Right cardiac atrium (tissue), 5 donors: ENCODE results near the gene SAXO1. TPM values are rescaled to one million over a fixed set of nuclear protein-coding genes. Genes with fewer than 3 reads are reported as not detected.

ENCODE experiments used
- ATAC-seq, 2 donors: fragments of 200-7000 bp; cut with Tn5 transposase; one replicate each; pipeline versions ENCODE4 v1.8.0 to v1.9.1; 2020; ENCODE audit warnings: moderate library complexity in 2 of 2, mild to moderate bottlenecking in 1 of 2
- DNase-seq, 3 donors: peaks; one replicate each; pipeline ENCODE4 v3.0.0-alpha.2; 2020
- H3K27ac ChIP-seq: one replicate; pipeline ENCODE4 v1.5.1; 2013; ENCODE audit warnings: mild to moderate bottlenecking, low read length, control low read depth, moderate library complexity
- H3K27me3 ChIP-seq: one replicate; pipeline ENCODE4 v1.6.1; 2013; ENCODE audit not compliant: control insufficient read depth, insufficient read depth
- H3K4me1 ChIP-seq: one replicate; pipeline ENCODE4 v1.6.1; 2013; ENCODE audit warnings: low read length; ENCODE audit not compliant: control insufficient read depth, insufficient read depth
- H3K4me3 ChIP-seq: one replicate; pipeline ENCODE4 v1.5.1; 2013; ENCODE audit warnings: low read length, control low read depth
- H3K9me3 ChIP-seq: one replicate; pipeline ENCODE4 v1.6.1; 2013; ENCODE audit warnings: low read length; ENCODE audit not compliant: control insufficient read depth
- WGBS: extraction: QIAGEN DNeasy Blood & Tissue Kit; methylation state at CpG from one replicate; pipeline ENCODE4 v1.1.7; 2013; 5-methylcytosine and 5-hydroxymethylcytosine counted together
- intact Hi-C, 4 donors: fragments of 100-400 bp; cut with DNase I; formaldehyde crosslinking; loops; one replicate each; pipeline versions ENCODE4 v1.11.0 to v1.14.0; 2022 to 2023
- polyA plus RNA-seq: library from polyadenylated mRNA; stranded (reverse); fragments of 200-250 nt; gene quantifications from one replicate; pipeline ENCODE4 v1.2.3, GENCODE V29; 2013
- total RNA-seq, 4 donors: library from RNA; stranded (reverse); fragmentation: NEBNext Ultra II Directional; extraction: Animal tissue kit (Norgen Biotek cat#: 25700); gene quantifications; one replicate each; pipeline ENCODE4 v1.2.1, GENCODE V29; 2021
- donor health status: healthy with polysubstance abuse.
- donor health status: DM: no; HTN: yes; CAD: no.
- donor health status: DM: no; HTN: no; CAD: no.
- donor health status: DM: no; HTN: yes; CAD: no; lungs with severe emphysema.
- donor health status: DM: yes; HTN: yes; CAD: no.

SAXO1 gene
- total and polyA plus RNA-seq, 5 donors = not detected

DNA sequence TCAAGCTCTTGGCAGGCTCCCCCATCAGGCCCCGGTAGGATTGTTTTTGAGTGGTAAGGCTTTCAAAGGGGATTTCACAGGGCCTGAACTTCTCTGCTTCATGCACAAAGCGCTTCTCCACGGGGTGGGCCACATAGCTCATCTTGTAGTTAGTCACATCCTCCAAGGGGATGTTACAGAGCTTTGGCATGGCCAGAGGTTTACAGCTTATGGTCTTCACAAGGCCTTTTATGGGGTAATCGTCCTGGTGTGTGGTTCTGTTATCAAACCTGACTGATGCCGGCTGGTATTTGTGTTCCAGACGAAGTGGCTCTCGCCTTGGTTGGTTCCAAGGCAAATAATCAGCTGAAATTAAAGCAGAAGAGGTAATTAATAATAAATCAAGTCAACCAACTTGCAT is 104.3 kb downstream of the SAXO1 start:
- no peaks in the 10 kb centered on the region for H3K4me1 ChIP-seq
- H3K27ac ChIP-seq = no peak overlapping the region
- DNase-seq (no peak), ATAC-seq (no peak)
- WGBS = 81% methylated on average over 7 of the region's 7 CpGs
- H3K9me3 ChIP-seq = no peaks in the 10 kb centered on the region
- no peak overlapping the region for H3K4me3 ChIP-seq
- intact Hi-C loops = no loop called here
- no peaks in the 10 kb centered on the region for H3K27me3 ChIP-seq

DNA sequence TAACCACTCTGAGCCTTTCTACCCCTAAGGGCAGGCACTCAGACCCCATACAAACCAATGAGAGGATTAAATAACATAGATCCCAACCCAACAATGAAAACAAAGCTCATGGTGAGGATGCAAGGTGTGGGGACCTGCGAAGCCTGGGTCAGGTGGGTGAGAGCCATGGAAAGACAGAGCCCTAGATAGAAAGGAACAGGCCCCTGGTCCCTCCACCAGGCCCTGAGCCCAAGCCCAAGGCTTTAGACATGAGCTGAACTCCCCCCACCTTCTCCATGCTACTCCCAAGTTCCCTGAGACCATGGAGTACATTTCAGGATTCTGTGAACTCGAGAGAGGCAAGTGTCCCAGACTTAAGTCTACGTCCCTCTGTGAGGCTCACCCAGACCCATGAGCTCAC is 106.5 kb downstream of the SAXO1 start:
- H3K9me3 ChIP-seq = no peaks in the 10 kb centered on the region
- no peak overlapping the region for H3K4me3 ChIP-seq
- no peak overlapping the region for H3K27ac ChIP-seq
- DNase-seq = no peak
- H3K27me3 ChIP-seq = no peaks in the 10 kb centered on the region
- H3K4me1 ChIP-seq = peaks cover 3% of the 10 kb centered on the region
- ATAC-seq = no peak
- intact Hi-C loops = no loop called here
- WGBS = 90% methylated on average over 3 of the region's 3 CpGs

DNA sequence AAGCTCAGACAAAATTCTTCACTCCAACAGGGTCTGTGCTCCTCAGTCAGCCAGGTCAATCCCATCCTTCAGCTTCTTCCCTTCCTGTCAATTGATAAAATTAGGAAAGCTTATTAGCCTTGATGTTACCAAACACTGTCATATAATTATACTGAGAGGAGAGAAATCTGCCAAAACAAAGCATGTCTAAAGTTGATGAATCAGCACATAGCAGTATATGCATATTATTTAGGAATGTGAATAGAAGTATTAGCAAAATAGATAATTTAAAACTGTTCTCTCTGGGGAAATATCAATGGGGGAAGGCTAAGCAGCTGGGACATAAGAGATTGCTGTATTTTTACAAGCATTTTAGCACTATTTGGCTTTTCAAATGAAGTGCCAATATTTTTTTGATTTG is 107.1 kb downstream of the SAXO1 start:
- Histone ChIP-seq H3K27me3 (no peaks in the 10 kb centered on the region), H3K4me3 (no peak overlapping the region), H3K27ac (no peak overlapping the region), H3K4me1 (peaks cover 3% of the 10 kb centered on the region), H3K9me3 (no peaks in the 10 kb centered on the region)
- ATAC-seq = no peak
- intact Hi-C loops = no loop called here
- no peak for DNase-seq

DNA sequence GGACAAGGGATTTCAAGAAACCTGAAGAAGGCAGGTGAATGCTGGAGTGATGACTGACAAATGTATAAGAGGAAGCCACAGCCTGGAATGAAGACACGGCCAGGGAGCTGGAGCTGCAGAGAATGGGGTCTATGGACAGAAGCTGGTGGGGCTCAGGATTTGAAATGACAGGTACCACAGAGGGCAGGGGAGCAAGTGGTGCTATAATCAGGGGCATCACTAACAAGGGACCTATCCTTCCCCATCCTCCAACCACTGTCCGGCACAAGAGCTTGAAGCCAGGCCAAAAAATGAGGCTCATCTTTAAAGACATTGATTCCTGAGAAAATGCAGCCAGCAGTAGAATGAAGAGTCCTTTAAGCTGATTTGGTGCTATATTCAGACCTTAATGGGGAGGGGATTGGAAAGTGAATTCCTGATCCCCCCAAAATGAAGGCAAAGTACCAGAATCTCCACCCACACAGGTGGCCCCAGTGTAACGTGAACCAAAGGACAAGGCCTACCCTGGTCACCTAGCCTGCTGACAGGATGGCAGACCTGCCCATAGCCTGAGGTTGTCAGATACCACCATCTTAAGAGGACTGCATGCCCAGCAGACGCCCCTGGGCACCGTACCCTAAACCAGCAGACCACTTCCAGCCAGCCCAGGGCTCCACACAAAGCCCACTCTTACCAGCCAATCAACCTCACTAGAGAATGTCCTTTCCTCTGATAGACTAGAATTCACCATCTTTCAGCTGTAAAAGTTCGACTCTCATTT is 109.2 kb downstream of the SAXO1 start:
- no peak for ATAC-seq
- no peak for DNase-seq
- 92% methylated on average over 6 of the region's 6 CpGs for WGBS
- intact Hi-C loops = no loop called here
- no peak overlapping the region for H3K27ac ChIP-seq
- peaks cover 3% of the 10 kb centered on the region for H3K4me1 ChIP-seq
- H3K4me3 ChIP-seq = no peak overlapping the region
- no peaks in the 10 kb centered on the region for H3K9me3 ChIP-seq
- no peaks in the 10 kb centered on the region for H3K27me3 ChIP-seq

DNA sequence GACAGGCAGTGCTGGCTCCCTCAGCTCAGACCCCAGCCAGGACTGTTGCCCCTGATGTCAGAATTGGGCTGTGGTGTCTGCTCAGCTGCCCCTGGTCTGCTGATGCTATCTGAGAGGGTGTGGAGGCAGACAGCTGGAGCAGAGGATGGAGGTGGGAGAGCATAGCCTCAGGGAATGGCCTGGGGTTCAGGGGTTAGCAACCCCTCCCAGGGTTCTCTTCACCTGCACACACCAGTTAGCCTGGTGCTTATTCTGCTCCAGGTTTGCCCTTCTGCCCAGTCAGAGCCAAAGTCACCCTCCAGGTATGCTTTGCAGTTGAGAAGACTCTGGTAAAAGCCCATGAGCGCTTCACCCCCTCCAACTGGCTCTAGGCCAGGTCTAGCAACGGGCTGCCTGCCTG is 109.8 kb downstream of the SAXO1 start:
- no peaks in the 10 kb centered on the region for H3K9me3 ChIP-seq
- intact Hi-C loops = no loop called here
- DNase-seq (no peak), ATAC-seq (no peak)
- WGBS = 45% methylated on average over 2 of the region's 2 CpGs
- H3K4me1 ChIP-seq = peaks cover 3% of the 10 kb centered on the region
- H3K27me3 ChIP-seq = no peaks in the 10 kb centered on the region
- H3K27ac ChIP-seq = no peak overlapping the region
- H3K4me3 ChIP-seq = no peak overlapping the region

DNA sequence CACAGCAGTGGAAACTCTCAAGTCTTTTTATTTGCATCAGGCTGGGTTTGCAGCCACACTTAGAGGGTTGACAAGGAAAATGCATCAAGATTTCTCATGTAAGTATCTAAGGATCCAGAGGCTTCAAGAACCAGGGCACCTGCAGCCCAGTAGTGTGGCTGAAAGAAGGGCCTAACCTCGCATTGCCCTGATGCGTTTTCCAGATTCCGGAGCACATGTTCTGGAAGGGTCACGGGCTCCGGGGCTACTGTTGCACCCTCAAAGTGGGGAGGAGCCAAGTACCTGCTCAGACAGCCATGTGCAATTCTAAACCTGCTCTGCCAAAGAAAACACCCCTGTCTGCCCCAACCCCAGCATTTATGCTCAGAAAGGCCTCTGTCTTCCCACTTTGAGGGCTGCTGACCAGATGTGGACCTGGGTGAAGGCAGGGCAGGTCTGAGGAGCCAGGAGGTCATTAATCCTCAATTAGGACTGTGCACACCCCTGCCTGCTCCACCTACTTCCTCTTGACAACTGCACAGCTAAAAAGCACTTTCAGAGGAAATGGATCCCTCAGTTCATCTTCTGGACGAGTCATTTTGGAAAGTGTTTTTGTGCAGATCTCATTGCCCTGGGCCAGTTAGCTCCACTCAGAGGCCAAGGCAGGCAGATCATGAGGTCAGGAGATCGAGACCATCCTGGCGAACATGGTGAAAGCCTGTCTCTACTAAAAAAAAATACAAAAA is 110.7 kb downstream of the SAXO1 start:
- DNase-seq (no peak), ATAC-seq (peak in 1 of 2 donors; percentile 39)
- WGBS = 76% methylated on average over 8 of the region's 8 CpGs
- H3K27ac ChIP-seq = no peak overlapping the region
- H3K4me1 ChIP-seq = peaks cover 6% of the 10 kb centered on the region
- no peaks in the 10 kb centered on the region for H3K27me3 ChIP-seq
- intact Hi-C loops = no loop called here
- no peak overlapping the region for H3K4me3 ChIP-seq
- no peaks in the 10 kb centered on the region for H3K9me3 ChIP-seq

DNA sequence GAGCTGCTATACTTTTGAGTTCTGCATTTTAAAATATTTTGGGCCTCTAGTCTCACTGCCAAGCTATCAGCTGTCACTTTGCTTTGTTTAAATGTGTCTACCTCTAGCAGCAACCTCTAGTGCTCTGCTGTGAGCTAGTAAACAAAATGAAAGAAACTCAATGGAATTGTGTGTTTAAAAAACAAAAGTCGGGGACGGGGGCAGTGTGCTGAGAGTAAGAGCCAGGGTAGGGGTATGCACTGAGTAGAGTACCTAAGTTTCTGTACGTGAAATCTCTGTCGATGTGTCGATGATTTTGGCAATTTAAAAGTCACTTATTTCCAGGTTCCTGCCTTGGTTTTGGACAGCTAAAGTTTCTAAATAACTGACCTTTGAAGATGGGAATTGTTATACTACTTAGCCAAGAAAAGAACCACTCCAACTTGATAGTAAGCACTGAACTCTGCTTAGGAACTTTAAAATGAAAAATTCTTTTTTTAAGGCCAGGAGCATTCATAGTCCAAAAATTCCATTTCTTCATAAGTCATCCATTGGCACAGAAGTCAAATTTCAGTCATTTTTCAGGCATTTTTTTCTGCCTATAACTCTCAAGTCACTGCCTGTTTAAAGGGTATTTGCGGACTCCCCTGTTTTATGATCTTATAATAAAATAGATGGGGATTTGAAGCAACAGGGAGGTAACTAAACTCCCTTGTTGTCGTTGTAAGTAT is 111.5 kb downstream of the SAXO1 start:
- intact Hi-C loops = no loop called here
- no peak overlapping the region for H3K27ac ChIP-seq

DNA sequence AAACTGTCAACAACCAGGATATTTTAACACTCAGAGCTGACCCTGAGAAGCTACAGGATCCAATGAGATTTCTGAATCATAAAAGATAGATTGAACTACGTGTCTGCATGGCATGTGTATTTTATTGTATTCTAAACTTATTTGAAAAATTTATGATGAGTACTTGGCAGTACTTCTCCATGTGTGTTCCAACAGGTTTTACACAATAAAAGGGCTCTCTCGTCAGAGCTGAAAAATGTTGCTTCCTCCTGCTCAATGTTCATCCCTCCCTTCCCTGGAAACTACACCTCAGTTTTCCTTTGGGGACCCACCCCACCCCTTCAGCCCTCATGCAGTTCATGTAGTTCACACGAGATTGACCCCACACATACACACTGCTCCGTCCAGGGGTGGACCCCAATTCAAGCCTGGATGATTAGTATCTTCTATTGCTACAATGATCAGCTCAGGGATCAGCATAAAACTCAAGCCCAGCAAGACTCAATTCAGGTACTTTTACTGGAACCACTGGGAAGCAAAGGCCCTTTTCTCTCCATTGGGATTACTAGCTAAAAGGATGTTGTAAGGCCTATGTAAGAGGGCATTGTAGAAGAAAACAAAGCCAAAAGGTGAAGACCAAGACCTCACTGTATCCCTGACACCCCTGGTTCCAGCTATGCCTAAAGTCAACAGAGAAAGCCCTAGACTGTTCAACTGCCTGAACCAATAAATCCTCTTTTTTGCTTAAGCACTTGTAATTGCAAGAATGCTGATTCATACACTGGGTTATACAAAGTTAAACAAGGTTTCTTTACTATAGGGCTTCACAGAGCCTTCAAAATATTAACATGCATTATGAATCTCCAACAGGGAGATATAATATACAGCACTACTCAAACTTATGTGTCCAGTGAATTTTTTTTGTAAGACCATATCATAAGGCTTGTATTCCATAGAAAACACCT is 112.6 kb downstream of the SAXO1 start:
- peaks cover 6% of the 10 kb centered on the region for H3K4me1 ChIP-seq
- ATAC-seq (no peak), DNase-seq (no peak)
- 60% methylated on average over 4 of the region's 4 CpGs for WGBS
- no peak overlapping the region for H3K4me3 ChIP-seq
- no peak overlapping the region for H3K27ac ChIP-seq
- H3K27me3 ChIP-seq = no peaks in the 10 kb centered on the region
- intact Hi-C loops = no loop called here
- no peaks in the 10 kb centered on the region for H3K9me3 ChIP-seq

More for the DNA sequence above, 111.5 kb downstream of the SAXO1 start:
- DNase-seq = no peak
- H3K9me3 ChIP-seq = no peaks in the 10 kb centered on the region
- WGBS = 65% methylated on average over 7 of the region's 7 CpGs
- peaks cover 6% of the 10 kb centered on the region for H3K4me1 ChIP-seq
- H3K4me3 ChIP-seq = no peak overlapping the region
- no peaks in the 10 kb centered on the region for H3K27me3 ChIP-seq
- ATAC-seq = peak in 1 of 2 donors; percentile 28

DNA sequence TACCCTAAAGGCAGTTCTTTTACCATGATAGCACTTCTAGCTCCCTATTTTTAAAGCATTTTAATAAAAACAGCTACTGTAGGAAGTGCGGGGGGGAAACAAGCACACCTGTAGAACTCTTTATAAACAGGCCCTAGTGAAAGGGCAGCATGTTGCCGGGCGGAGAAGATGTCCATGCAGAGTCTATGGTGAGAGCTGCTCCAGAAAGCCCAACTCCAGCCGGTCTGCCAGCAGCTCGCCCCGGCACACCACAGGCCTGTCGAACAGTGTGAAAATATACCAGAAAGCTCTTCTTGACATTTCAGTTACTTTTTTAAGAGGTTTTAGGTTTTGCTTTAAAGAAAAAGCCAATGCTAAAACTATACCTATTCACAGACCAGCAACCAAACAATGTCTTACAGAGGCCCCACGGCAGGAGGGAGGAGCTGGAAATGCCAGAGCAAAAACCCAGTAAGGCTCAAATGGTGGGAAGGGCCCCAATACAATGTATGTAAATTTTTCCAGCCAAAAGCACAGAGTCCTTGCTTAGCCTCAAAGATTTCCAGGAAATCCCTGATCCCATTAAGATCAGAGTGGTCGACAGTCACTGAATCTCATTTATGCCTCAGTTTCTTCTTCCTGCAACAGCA is 121.2 kb downstream of the SAXO1 start:
- DNase-seq = no peak
- intact Hi-C loops = no loop called here
- no peak overlapping the region for H3K4me3 ChIP-seq
- H3K27ac ChIP-seq = no peak overlapping the region
- ATAC-seq = no peak
- no peaks in the 10 kb centered on the region for H3K9me3 ChIP-seq
- 95% methylated on average over 9 of the region's 9 CpGs for WGBS
- no peaks in the 10 kb centered on the region for H3K4me1 ChIP-seq
- no peaks in the 10 kb centered on the region for H3K27me3 ChIP-seq

DNA sequence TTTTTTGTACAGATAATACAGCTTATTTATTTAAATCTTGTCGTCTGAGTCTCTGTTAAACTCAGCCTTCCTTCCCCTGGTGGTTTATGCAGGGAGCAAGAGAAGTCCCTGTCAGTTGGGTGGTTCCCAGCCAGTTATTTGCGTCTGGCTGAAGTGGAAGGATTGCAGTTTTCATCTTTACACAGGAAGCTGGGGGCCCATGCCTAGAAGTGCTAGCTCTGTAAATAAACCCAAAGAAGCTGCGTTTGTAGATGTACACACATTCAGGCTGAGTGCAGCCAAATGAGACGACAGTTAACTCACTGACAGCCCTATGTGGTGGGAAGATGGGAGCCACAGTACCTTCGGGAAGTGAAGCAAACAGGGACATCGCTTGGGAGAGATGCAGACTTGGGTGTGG is 122.1 kb downstream of the SAXO1 start:
- intact Hi-C loops = no loop called here
- ATAC-seq = no peak
- Histone ChIP-seq H3K4me3 (no peak overlapping the region), H3K27ac (no peak overlapping the region), H3K27me3 (no peaks in the 10 kb centered on the region), H3K9me3 (no peaks in the 10 kb centered on the region), H3K4me1 (no peaks in the 10 kb centered on the region)
- DNase-seq = no peak
- WGBS = 57% methylated on average over 6 of the region's 6 CpGs
